ENCODE results near the gene RYR3.

GRCh38 chr15:33639978-33640377 is 329.2 kb downstream of the RYR3 start:
- TF ChIP-seq CTCF (optimal IDR thresholded peaks at IDR 0.05 in 1 of 3, IDR thresholded peaks at IDR 0.05 in 1 of 3, conservative IDR thresholded peaks at IDR 0.05 in 1 of 3; ENCODE audit: extremely low read depth in 1 of 3, insufficient read depth in 2 of 3, low read length in 3 of 3) (no peak), EZH2 (IDR thresholded peaks at IDR 0.05; ENCODE audit: low read length) (no peak)
